GM12892 (cell line): ENCODE results near the gene LARGE1.

ENCODE experiments used
- DNase-seq: peaks from one replicate; pipeline ENCODE4 v3.0.0; 2011; ENCODE audit not compliant: insufficient read length
- FAIRE-seq: peaks from 2 replicates; lab custom pipeline; 2011; peaks lifted over from hg19 to GRCh38; lab: Jason Lieb, UNC
- POLR2A ChIP-seq: IDR thresholded peaks from 2 replicates; pipeline ENCODE4 v1.6.1; 2011; ENCODE audit warnings: low read depth, low read length, control low read depth
- POLR2AphosphoS5 ChIP-seq: IDR thresholded peaks from 2 replicates; pipeline ENCODE4 v1.6.1; 2011; ENCODE audit warnings: low read depth, low read length, control low read depth
- TAF1 ChIP-seq: IDR thresholded peaks from 2 replicates; pipeline ENCODE4 v1.6.1; 2011; ENCODE audit warnings: low read depth, mild to moderate bottlenecking, control low read depth, low read length, borderline replicate concordance

The LARGE1 gene

GRCh38 chr22:33922349-33922681, 2.0 kb upstream of the LARGE1 start:
- FAIRE-seq, result peak; percentile 9
- no peak for DNase-seq
- TF ChIP-seq POLR2A, result no peak

- no peak for DNase-seq
- TF ChIP-seq TAF1 (no peak), POLR2AphosphoS5 (no peak), POLR2A (no peak)
- no peak for FAIRE-seq
Measured at GRCh38 chr22:33921525-33922348, 1.5 kb upstream of the LARGE1 start.

GRCh38 chr22:33920927-33921524, 750 bp upstream of the LARGE1 start:
- FAIRE-seq, result peak; percentile 95
- peak; percentile 82 for DNase-seq
- TF ChIP-seq POLR2AphosphoS5 (peak; percentile 83), POLR2A (peak; percentile 95), TAF1 (peak; percentile 93; the same call in 1 of the 2 replicates)

GRCh38 chr22:33919391-33920196, 682 bp downstream of the LARGE1 start:
- peak; percentile 92 for FAIRE-seq
- TF ChIP-seq POLR2A, result peak; percentile 39; the same call in 1 of the 2 replicates
- TF ChIP-seq TAF1, result no peak
- no peak for DNase-seq

- DNase-seq (no peak), FAIRE-seq (no peak)
- no peak for TF ChIP-seq POLR2A
- no peak for TF ChIP-seq POLR2AphosphoS5
- TF ChIP-seq TAF1, result no peak
Measured at GRCh38 chr22:33918676-33919365, 1.5 kb downstream of the LARGE1 start.

GRCh38 chr22:33917744-33918406, 2.4 kb downstream of the LARGE1 start:
- TF ChIP-seq TAF1, result no peak
- 0 out of 2 replicates have a peak, but pooled peaks have one; percentile 26 for TF ChIP-seq POLR2A

GRCh38 chr22:33914699-33915098, 5.6 kb downstream of the LARGE1 start:
- FAIRE-seq (no peak), DNase-seq (no peak)
- TF ChIP-seq POLR2AphosphoS5 (no peak), POLR2A (no peak), TAF1 (no peak)

More at GRCh38 chr22:33917744-33918406, 2.4 kb downstream of the LARGE1 start:
- peak; percentile 78 for FAIRE-seq
- no peak for DNase-seq

- no peak for TF ChIP-seq POLR2AphosphoS5
- TF ChIP-seq POLR2A, result no peak
- no peak for TF ChIP-seq TAF1
- FAIRE-seq (no peak), DNase-seq (no peak)
Measured at GRCh38 chr22:33914131-33914530, 6.1 kb downstream of the LARGE1 start.

- no peak for DNase-seq
- no peak for FAIRE-seq
- TF ChIP-seq POLR2A (no peak), TAF1 (no peak), POLR2AphosphoS5 (no peak)
Measured at GRCh38 chr22:33913188-33913587, 7.1 kb downstream of the LARGE1 start.

GRCh38 chr22:33909911-33910310, 10.4 kb downstream of the LARGE1 start:
- FAIRE-seq, result no peak
- TF ChIP-seq POLR2AphosphoS5, result no peak
- TF ChIP-seq TAF1, result no peak
- DNase-seq, result no peak

GRCh38 chr22:33909075-33909458, 11.2 kb downstream of the LARGE1 start:
- DNase-seq (no peak), FAIRE-seq (no peak)
- TF ChIP-seq POLR2A, result no peak
- no peak for TF ChIP-seq POLR2AphosphoS5
- no peak for TF ChIP-seq TAF1
